ENCODE data around the gene PPARA. TPM values are rescaled to one million over a fixed set of nuclear protein-coding genes. Genes with fewer than 3 reads are reported as not detected.
A peak's percentile ranks its signal among the peaks of the same experiment; 100 is the strongest.

Gene PPARA
- total RNA-seq, 2 experiments from 2014 or later = 20.7 to 24.9 TPM

DNA sequence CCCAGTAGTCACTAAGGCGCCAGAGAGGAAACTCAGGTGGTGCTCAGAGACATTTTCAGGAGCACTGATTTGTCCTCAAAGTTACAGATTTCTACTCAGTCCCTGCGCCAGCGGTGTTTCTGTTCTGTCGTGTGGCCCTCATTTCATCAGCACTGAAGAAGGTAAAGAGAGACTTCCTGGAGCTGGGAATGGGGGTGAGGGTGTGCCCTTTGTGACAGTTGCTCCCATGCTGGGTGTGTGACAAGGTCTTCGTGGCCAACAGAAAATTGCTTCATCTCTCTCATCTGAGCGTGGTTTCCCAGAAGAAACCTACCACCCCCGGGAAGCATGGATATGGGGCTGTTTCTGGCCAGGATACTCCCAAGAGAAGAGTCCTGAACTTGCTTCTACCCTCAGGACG is 2.0 kb upstream of the PPARA start:
- ATAC-seq (ENCODE audit: low read depth) (no peak), DNase-seq (no peak)
- Mint-ChIP-seq H3K27me3 (peaks cover 30% of the 10 kb centered on the region), H3K9me3 (no peaks in the 10 kb centered on the region), H3K4me1 (peaks cover 15% of the 10 kb centered on the region), H3K4me3 (no peak overlapping the region), H3K27ac (no peak overlapping the region), H3K36me3 (peaks cover 5% of the 10 kb centered on the region)
- POLR2A ChIA-PET = interaction anchor here (1.1 to 2.0 kb wide), 2 partner anchors 148 kb away, joined by 5 to 8 read pairs; partner anchors contain the start of gene GTSE1

DNA sequence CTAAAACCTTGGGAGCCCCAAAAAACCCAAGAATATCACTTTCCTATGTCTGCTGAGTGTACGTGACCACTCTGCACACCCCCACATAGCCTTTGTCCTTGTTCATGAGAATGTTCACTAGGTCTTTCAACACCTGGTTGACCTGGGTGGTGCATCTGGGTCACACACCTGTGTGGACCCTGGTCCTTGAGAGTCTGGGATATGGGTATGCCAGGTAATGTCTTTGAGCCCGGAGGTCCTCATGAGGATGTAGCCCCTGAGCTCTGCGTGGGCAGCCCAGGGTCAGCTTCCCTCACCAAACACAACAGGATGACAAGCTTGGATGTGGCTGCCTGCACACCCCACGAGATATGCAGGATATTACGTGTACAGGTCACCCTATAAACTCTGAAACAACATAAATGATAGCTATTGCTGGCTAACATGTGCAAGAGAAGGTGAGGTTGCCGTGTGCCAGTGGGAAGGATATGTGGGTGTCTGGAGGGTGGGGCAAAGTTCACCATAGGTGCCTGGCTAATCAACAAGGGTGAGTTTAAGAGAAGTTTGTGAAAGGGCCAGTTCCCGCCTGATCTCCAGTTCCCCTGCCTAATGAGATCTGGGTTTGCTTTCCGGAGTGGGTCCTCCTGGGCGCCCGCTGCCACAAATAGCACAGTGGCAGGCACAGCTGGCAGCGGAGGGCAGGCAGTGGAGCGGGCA is 1.4 kb upstream of the PPARA start:
- Mint-ChIP-seq H3K9me3 (no peaks in the 10 kb centered on the region), H3K4me3 (peak overlapping the region; percentile 81), H3K4me1 (peaks cover 19% of the 10 kb centered on the region), H3K36me3 (peaks cover 5% of the 10 kb centered on the region), H3K27ac (peak overlapping the region; percentile 40), H3K27me3 (peaks cover 28% of the 10 kb centered on the region)
- ATAC-seq (ENCODE audit: low read depth) = no peak
- POLR2A ChIA-PET = interaction anchor here (0.9 to 1.1 kb wide), 3 partner anchors 101 to 148 kb away, joined by 4 to 8 read pairs (median 5); partner anchors contain the start of genes CDPF1 and GTSE1
- peak; percentile 37 for DNase-seq

DNA sequence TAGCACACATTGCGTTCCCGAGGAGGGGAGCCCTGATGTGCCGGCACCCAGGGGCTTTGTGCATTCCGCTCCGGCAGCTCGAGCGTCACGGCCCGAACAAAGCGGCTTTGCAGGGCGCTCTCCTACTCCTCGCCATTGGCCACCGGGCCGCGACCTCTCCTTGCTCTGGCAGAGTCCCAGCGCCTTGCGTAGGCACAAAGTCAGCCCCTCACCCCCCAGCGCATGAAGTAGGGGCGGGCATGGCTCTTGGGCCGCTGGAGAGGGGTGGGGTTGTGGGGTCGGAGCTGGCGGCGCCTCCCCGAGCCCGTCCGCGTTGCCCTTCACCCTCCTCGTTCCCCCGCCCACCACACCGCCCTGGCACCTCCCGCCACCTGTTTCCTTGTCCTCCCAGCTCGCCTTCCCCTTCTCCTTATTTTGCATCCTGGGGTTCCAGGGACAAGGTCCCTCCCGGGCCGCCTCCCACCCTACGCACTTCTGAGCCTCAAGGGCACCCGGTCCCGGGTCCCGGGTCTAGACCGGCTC is 753 bp upstream of the PPARA start:
- Mint-ChIP-seq H3K36me3 (peaks cover 5% of the 10 kb centered on the region), H3K4me3 (peak overlapping the region; percentile 81), H3K9me3 (no peaks in the 10 kb centered on the region), H3K4me1 (peaks cover 19% of the 10 kb centered on the region), H3K27me3 (peaks cover 28% of the 10 kb centered on the region), H3K27ac (no peak overlapping the region)
- POLR2A ChIA-PET = interaction anchor here (0.9 to 1.2 kb wide), 4 partner anchors 101 to 147 kb away, joined by 3 to 8 read pairs (median 4); partner anchors contain the start of genes CDPF1 and GTSE1
- DNase-seq (peak; percentile 62), ATAC-seq (ENCODE audit: low read depth) (peak; percentile 4)

DNA sequence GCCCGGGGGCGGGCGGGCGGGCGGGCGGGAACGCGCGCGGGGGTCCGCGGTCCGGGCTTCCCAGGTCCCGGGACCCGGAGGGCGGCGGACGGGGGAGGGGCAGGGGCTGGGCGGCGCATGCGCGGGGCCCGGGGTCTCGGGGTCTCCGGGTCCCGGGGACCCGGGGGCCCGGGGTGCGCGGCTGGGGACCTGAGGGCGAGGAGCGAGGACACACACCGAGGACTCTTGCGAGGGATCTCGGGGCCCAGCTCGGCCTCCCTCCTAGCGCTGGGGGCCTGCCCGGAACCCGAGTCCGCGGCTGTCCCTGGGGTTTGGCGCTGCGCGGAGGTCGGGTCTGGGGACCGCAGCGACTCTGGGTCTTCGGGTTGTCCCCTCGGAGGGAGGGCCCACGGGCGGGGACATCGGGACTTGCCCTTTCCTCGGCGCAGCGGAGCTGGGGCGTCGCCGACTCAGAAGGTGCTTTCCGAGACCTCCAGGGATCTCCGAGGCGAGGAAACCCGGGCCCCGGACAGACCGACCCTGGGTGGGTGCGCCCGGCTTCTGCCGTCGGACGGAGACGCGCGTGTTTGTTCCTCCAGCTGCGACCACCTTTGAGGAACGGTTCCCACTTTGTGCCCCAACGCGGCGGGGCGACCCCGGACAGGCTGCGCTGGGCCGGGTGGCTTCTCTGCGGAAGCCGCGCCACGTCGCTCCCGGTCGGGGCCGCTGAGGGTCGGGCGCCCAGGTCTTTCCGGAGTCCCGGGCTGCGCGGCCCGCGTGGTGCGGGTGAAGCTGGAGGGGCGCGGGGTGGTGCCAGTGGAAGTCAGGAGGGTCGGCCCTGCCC is 540 bp downstream of the PPARA start:
- peak overlapping the region; percentile 71 for H3K27ac Mint-ChIP-seq
- POLR2A ChIA-PET = interaction anchor here (1.0 to 2.1 kb wide), 8 partner anchors 91 to 184 kb away, joined by 3 to 10 read pairs (median 6); partner anchors contain the start of genes CDPF1, GTSE1, TRMU and TTC38
- peaks cover 9% of the 10 kb centered on the region for H3K36me3 Mint-ChIP-seq
- peak; percentile 75 for DNase-seq
- peak overlapping the region; percentile 80 for H3K4me3 Mint-ChIP-seq
- H3K4me1 Mint-ChIP-seq = peaks cover 19% of the 10 kb centered on the region
- peak; percentile 31 for ATAC-seq (ENCODE audit: low read depth)
- H3K27me3 Mint-ChIP-seq = peaks cover 27% of the 10 kb centered on the region
- H3K9me3 Mint-ChIP-seq = no peaks in the 10 kb centered on the region

DNA sequence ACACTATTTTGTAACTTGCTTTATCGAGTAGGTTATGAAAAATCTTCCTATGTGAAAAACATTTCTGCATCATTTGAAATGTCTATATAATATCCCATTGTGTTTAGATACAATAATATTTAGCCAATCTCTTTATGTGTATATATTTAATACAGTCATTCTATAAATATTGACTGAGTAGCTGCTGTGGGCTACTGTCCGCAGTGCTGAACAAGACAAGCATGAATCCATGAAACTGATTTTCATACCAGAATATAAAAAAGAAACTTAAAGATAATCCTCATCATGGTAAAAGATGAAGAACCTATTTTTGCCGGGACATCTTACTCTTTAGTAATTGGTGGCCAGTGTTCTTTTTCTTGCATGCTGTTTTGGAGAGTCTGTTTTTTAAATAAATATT is 3.6 kb downstream of the PPARA start:
- ATAC-seq (ENCODE audit: low read depth) (no peak), DNase-seq (no peak)
- Mint-ChIP-seq H3K27ac (no peak overlapping the region), H3K9me3 (no peaks in the 10 kb centered on the region), H3K36me3 (peaks cover 11% of the 10 kb centered on the region), H3K4me1 (peaks cover 19% of the 10 kb centered on the region), H3K27me3 (peaks cover 5% of the 10 kb centered on the region), H3K4me3 (no peak overlapping the region)
- POLR2A ChIA-PET = no interaction called here

DNA sequence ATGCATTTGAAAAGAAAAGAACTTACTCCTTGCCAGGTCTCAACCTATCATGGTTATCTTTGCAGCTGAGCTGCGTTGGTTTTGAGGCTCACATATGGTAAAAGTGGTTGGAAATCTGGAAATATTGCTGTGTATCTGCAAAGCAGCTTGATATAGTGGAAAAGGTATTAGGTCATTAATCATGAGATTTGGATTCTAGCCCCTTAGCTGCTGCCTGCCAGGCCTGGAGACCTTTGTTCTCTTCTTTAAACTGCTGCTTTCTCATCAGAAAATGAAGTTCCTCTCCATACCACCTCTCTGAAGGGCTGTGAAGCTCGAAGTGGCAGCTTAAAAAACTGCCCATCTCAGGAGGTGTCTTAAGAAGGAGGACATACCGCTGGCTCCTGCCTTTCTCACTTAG is 5.7 kb downstream of the PPARA start:
- Mint-ChIP-seq H3K9me3 (no peaks in the 10 kb centered on the region), H3K4me3 (no peak overlapping the region), H3K36me3 (peaks cover 15% of the 10 kb centered on the region), H3K27ac (no peak overlapping the region), H3K4me1 (peaks cover 14% of the 10 kb centered on the region), H3K27me3 (no peaks in the 10 kb centered on the region)
- DNase-seq (no peak), ATAC-seq (ENCODE audit: low read depth) (no peak)
- POLR2A ChIA-PET = no interaction called here

DNA sequence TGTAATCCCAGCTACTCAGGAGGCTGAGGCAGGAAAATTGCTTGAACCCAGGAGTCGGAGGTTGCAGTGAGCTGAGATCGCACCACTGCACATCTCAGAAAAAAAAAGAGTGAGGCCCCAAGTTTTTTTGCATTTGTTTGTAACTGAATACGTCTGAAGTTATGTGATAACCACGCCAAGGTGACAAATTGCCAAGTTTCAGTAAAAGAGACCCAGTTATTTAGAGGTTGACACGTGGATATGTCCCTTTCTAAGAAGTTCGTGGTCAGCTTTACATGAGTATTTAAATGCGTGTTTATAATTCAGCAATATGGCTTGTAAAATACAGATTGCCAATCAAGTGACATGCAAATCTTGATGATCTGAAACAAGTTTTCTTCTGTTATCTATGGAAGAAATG is 8.0 kb downstream of the PPARA start:
- H3K27ac Mint-ChIP-seq = no peak overlapping the region

DNA sequence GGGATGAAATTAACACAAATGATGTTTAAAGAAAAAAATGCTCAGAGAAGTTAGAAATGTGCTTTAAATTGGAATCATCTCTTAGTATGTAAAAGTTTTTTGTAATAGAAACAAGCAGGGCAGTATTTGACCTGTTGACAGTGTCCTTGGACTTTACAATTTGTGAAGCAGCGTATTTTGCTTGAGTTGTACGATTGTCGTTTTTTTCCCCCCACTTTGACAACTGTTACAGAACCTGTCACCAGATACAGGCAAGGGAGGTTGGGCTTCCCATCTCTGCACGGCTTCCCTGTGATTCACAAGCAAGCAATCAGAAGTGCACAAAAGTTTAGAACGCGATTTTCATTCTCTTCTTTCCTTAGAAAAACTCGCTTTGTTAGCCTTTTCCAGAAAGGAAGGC is 8.9 kb downstream of the PPARA start:
- Mint-ChIP-seq H3K36me3 (peaks cover 14% of the 10 kb centered on the region), H3K9me3 (no peaks in the 10 kb centered on the region), H3K27me3 (no peaks in the 10 kb centered on the region), H3K27ac (no peak overlapping the region), H3K4me3 (no peak overlapping the region), H3K4me1 (peaks cover 8% of the 10 kb centered on the region)
- ATAC-seq (ENCODE audit: low read depth) (no peak), DNase-seq (no peak)
- POLR2A ChIA-PET = no interaction called here

More for the DNA sequence above, 8.0 kb downstream of the PPARA start:
- H3K27me3 Mint-ChIP-seq = no peaks in the 10 kb centered on the region
- H3K36me3 Mint-ChIP-seq = peaks cover 14% of the 10 kb centered on the region
- no peaks in the 10 kb centered on the region for H3K9me3 Mint-ChIP-seq
- H3K4me3 Mint-ChIP-seq = no peak overlapping the region
- no peak for DNase-seq
- no peak for ATAC-seq (ENCODE audit: low read depth)
- POLR2A ChIA-PET = no interaction called here
- peaks cover 8% of the 10 kb centered on the region for H3K4me1 Mint-ChIP-seq

DNA sequence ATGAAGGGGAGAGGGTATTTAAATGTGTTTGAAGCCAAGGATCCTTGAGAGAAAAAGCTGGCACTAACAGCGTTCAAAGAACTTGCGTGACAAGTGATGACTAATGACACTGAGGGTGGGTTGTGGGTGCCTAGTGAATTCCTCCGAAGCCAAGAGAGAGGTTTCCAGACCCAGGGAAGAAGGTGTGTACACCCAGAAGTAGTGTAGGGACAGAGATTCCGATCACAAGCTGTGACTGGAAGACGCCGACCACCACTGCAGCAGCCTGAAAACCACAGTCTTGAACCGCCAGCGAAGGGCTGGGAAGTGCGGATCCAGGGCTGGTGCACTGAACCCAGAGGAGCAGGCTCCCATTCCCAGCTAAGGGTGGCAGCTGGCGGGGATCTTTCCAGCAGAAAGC is 9.5 kb downstream of the PPARA start:
- no peaks in the 10 kb centered on the region for H3K27me3 Mint-ChIP-seq
- peaks cover 8% of the 10 kb centered on the region for H3K4me1 Mint-ChIP-seq
- no peak for ATAC-seq (ENCODE audit: low read depth)
- DNase-seq = no peak
- no peaks in the 10 kb centered on the region for H3K9me3 Mint-ChIP-seq
- no peak overlapping the region for H3K4me3 Mint-ChIP-seq
- no peak overlapping the region for H3K27ac Mint-ChIP-seq
- H3K36me3 Mint-ChIP-seq = peaks cover 14% of the 10 kb centered on the region
- POLR2A ChIA-PET = no interaction called here

DNA sequence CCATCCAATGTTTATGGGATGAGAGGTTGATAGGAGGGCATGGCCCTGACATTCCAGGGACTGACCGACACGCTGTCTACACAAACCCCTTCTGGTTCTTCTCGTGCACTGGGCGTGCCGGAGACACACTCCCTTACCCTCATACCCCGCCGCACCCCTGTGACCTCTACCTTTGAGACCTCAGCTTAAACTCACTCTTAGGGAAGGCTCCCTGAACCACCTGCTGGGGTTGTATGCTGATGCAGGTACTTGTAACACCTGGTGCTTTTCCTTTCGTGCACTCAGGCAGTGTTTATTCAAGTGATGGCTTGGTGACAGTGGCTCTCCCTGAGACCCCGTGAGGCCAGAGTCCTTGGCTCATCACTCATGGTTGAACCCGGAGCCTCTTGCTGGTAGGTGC is 12.0 kb downstream of the PPARA start:
- Mint-ChIP-seq H3K4me1 (peaks cover 8% of the 10 kb centered on the region), H3K27me3 (no peaks in the 10 kb centered on the region), H3K9me3 (no peaks in the 10 kb centered on the region), H3K27ac (no peak overlapping the region), H3K36me3 (peaks cover 9% of the 10 kb centered on the region), H3K4me3 (no peak overlapping the region)
- ATAC-seq (ENCODE audit: low read depth) (no peak), DNase-seq (no peak)
- POLR2A ChIA-PET = no interaction called here

DNA sequence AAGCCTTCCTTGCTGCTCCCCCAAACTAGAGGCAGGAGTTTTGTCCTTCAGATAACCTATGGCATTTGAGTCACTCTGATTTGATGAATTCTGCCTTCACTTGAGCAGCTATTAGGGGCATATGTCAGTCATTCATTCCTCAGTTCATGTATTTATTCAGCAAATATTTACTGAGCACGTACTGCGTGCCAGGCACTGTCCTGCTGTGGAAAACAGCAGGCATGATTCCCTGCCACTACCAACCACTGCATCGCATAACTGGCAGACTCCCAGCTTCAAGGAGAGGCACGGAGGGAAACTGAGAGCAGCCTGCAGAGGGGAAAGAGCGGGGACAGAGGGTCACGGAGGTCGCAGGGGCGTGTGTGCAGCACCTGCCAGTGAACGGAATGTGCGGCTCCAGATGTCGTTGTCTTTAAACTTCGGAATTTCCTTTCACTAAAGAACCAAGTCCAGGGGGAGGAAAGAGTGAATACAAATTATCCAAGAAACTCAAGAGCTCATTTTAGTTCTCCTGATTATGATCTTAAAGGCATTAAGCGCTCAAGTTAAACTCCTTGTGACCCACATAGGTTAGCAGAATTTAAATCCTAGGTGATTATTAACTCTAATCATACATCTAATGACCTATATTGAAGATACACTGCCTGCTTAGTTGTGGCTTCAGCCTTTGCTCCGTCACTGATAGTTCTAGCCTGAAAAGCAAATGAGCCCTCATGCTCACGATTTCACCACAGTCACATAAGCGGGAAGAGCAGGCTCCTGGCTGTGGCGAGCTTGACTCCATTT is 12.6 kb downstream of the PPARA start:
- no peak for DNase-seq
- peaks cover 8% of the 10 kb centered on the region for H3K36me3 Mint-ChIP-seq
- POLR2A ChIA-PET = no interaction called here
- peaks cover 5% of the 10 kb centered on the region for H3K4me1 Mint-ChIP-seq
- H3K9me3 Mint-ChIP-seq = no peaks in the 10 kb centered on the region
- no peak overlapping the region for H3K4me3 Mint-ChIP-seq
- ATAC-seq (ENCODE audit: low read depth) = no peak
- no peak overlapping the region for H3K27ac Mint-ChIP-seq
- no peaks in the 10 kb centered on the region for H3K27me3 Mint-ChIP-seq

DNA sequence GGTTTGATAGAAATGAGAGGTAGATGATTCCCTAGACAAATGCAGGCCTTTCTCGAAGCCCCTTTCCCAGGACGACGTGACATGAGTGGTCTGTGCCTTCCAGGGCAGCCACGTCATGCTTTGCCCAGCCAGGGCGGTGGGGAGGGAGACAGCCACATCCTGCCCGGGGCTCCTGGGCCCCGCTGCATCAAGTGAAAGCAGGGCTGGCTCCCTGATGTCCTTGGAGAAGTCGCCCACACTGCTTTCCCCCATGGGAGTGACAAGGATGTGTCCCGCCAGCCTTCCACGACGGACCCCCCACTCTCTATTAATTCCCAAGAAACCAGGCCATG is 13.2 kb downstream of the PPARA start:
- Mint-ChIP-seq H3K4me3 (no peak overlapping the region), H3K27me3 (no peaks in the 10 kb centered on the region), H3K9me3 (no peaks in the 10 kb centered on the region), H3K36me3 (peaks cover 8% of the 10 kb centered on the region), H3K27ac (no peak overlapping the region), H3K4me1 (peaks cover 5% of the 10 kb centered on the region)
- DNase-seq = no peak
- ATAC-seq (ENCODE audit: low read depth) = no peak
- POLR2A ChIA-PET = no interaction called here

DNA sequence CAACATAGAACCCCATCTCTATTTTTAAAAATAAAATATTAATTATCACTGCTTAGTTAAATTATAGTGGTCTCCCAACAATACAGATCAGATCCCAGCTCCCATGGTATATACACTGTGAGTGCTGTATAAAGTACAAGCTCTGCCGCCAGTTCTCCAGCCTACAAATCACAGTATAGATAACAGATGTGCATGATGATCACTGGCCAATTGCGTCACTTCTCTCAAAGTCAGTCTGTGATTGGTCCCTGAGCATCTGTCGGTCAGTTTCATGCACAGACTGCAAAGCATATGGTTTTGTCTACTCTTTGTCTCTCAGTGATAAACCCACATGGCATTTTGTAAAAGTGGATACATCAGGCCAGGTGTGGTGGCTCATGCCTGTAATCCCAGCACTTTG is 15.7 kb downstream of the PPARA start:
- Mint-ChIP-seq H3K4me3 (no peak overlapping the region), H3K9me3 (no peaks in the 10 kb centered on the region), H3K27ac (no peak overlapping the region), H3K27me3 (no peaks in the 10 kb centered on the region), H3K36me3 (peaks cover 11% of the 10 kb centered on the region), H3K4me1 (peaks cover 9% of the 10 kb centered on the region)
- ATAC-seq (ENCODE audit: low read depth) (no peak), DNase-seq (no peak)
- POLR2A ChIA-PET = no interaction called here

All from activated naive CD8-positive, alpha-beta T cell treated with anti-CD3 and anti-CD28 coated beads, Interleukin-2, amount 10 ng/mL, durations not matched to agents 7 days and 5 days (primary cell).